Tibial nerve (tissue), 4 donors: ENCODE results near the gene DSN1. TPM values are rescaled to one million over a fixed set of nuclear protein-coding genes. Genes with fewer than 3 reads are reported as not detected.
A peak's percentile ranks its signal among the peaks of the same experiment; 100 is the strongest.

Experiments
- DNase-seq, 2 donors: peaks; one replicate each; pipeline ENCODE4 v3.0.0-alpha.2; 2019; ENCODE audit warnings: low spot score in 2 of 2
- H3K27ac ChIP-seq, 4 donors: fragments of 200-600 bp; sonication (generic) in 3 of 4; one replicate each; pipeline ENCODE4 v1.5.1; 2017 to 2019; ENCODE audit warnings: mild to moderate bottlenecking in 1 of 4
- H3K27me3 ChIP-seq, 2 donors: fragments of 200-600 bp; sonication (generic) in 1 of 2; one replicate each; pipeline versions ENCODE4 v1.5.1 to v1.6.0; 2017 to 2019
- H3K36me3 ChIP-seq, 3 donors: fragments of 200-600 bp; sonication (generic); one replicate each; pipeline ENCODE4 v1.5.1; 2018 to 2019
- H3K4me1 ChIP-seq, 4 donors: fragments of 200-600 bp; sonication (generic) in 3 of 4; one replicate each; pipeline ENCODE4 v1.5.1; 2017 to 2019
- H3K4me3 ChIP-seq, 4 donors: fragments of 200-600 bp; sonication (generic) in 3 of 4; one replicate each; pipeline ENCODE4 v1.5.1; 2017 to 2019; ENCODE audit warnings: mild to moderate bottlenecking in 1 of 4, moderate library complexity in 1 of 4
- H3K9me3 ChIP-seq, 4 donors: fragments of 200-600 bp; sonication (generic) in 3 of 4; one replicate each; pipeline ENCODE4 v1.5.1; 2017 to 2019
- CTCF ChIP-seq, 5 experiments: fragments of 200-600 bp in 3 of 5; fragments of 450-650 bp in 2 of 5; sonication (generic) in 3 of 5; IDR thresholded peaks; one replicate each; pipeline ENCODE4 v1.5.1; 2016 to 2019; ENCODE audit warnings: antibody characterized with exemption in 5 of 5, mild to moderate bottlenecking in 3 of 5, moderate library complexity in 2 of 5
- EP300 ChIP-seq, 2 donors: sonication (generic); formaldehyde crosslinking; IDR thresholded peaks; one replicate each; pipeline ENCODE4 v1.6.1; 2017; ENCODE audit warnings: antibody characterized with exemption in 2 of 2, mild to moderate bottlenecking in 1 of 2
- POLR2A ChIP-seq, 2 donors: fragments of 450-650 bp; IDR thresholded peaks; one replicate each; pipeline ENCODE4 v1.6.1; 2017; ENCODE audit warnings: antibody characterized with exemption in 2 of 2, mild to moderate bottlenecking in 2 of 2, moderate library complexity in 2 of 2
- WGBS, 2 donors: methylation state at CpG; one replicate each; pipeline ENCODE4 v1.1.5; 2018; 5-methylcytosine and 5-hydroxymethylcytosine counted together
- total RNA-seq, 4 donors: library from RNA; depleted of rRNA; stranded (reverse); fragments of >200 nt; gene quantifications; one replicate each; pipeline ENCODE4 v1.1.0, GENCODE V29; 2016

Gene DSN1
- total RNA-seq, 4 donors from 2014 or later = 5.4 to 14.9 (median 8.6) TPM

DNA sequence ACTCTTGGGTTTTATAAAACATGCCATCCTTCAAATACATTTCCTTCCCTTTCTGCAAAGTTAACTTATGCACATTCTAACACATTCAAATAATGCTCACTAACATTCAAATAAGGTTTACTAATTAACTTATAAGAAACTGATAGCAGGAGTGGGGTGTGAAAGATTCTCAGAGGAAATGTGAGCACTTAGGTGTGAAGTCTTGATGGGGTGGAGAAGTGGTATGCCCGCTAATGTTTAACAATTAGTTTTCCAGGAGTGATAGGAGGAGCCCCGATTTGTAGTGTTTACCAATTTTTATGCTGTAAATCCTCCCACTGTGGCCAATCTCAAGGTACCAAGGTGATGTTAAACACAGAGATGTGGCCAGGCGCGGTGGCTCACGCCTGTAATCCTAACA is 18.3 kb upstream of the DSN1 start:
- 89 to 91% methylated on average over 5 of the region's 5 CpGs for WGBS, 2 donors
- Histone ChIP-seq H3K36me3 (peaks cover 0 to 76% (median 22%) of the 10 kb centered on the region in 3 donors), H3K4me3 (no peak overlapping the region), H3K9me3 (no peaks in the 10 kb centered on the region), H3K27me3 (no peaks in the 10 kb centered on the region), H3K4me1 (peaks cover 0 to 4% (median 0%) of the 10 kb centered on the region in 4 donors), H3K27ac (no peak overlapping the region)
- DNase-seq = no peak
- TF ChIP-seq POLR2A (IDR thresholded peaks at IDR 0.05) = no peak

DNA sequence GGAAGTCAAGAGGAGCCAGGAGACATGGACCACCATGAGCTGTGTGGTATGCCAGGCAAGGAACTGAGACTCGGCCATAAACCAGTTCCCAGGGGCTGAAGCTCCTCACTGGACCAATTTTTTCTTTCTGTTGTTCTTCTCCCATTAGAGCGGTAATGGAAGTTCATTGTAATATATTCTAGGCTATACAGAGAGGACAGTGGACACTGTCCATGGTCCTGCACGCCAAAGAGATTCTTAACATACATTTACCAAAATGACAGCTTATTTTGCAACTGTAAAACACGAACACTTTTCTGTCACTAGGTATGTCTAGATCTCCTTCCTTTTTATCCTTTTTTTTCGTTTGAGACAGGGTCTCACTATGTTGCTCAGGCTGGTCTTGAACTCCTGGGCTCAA is 13.1 kb upstream of the DSN1 start:
- WGBS, 2 donors = 84 to 85% methylated on average over 5 of the region's 5 CpGs
- no peak for DNase-seq
- H3K4me1 ChIP-seq = no peaks in the 10 kb centered on the region
- H3K36me3 ChIP-seq = peaks cover 0 to 79% (median 0%) of the 10 kb centered on the region in 3 donors
- H3K27me3 ChIP-seq = no peaks in the 10 kb centered on the region
- H3K27ac ChIP-seq = no peak overlapping the region
- TF ChIP-seq POLR2A (IDR thresholded peaks at IDR 0.05) (no peak), EP300 (IDR thresholded peaks at IDR 0.05) (no peak), CTCF (IDR thresholded peaks at IDR 0.05) (no peak)
- H3K4me3 ChIP-seq = no peak overlapping the region
- no peaks in the 10 kb centered on the region for H3K9me3 ChIP-seq

DNA sequence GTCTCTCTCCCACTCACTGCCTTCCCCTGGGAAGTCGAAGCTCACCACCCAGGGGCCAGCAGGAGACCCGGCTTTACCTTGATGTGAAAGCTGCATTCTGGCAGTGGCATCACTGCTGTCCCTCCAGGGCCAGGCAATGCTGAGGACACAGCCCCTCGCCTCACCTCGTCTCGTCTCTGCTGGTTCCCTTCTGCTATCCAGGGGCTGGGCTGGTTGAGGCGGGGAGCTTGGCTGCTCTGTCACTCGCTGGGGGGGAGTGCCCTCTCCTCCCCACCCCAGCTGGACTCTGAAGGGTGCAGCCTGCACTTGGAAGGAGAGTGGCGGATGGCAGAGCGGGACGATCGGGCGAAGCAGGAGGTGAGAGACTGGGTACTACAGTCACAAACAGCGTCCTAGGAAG is 12.7 kb upstream of the DSN1 start:
- H3K4me3 ChIP-seq = no peak overlapping the region
- no peak overlapping the region for H3K27ac ChIP-seq
- peaks cover 0 to 79% (median 0%) of the 10 kb centered on the region in 3 donors for H3K36me3 ChIP-seq
- H3K9me3 ChIP-seq = no peaks in the 10 kb centered on the region
- 94 to 97% methylated on average over 12 to 13 of the region's 13 CpGs for WGBS, 2 donors
- H3K27me3 ChIP-seq = no peaks in the 10 kb centered on the region
- no peak for DNase-seq
- TF ChIP-seq POLR2A (IDR thresholded peaks at IDR 0.05) = no peak
- no peak for TF ChIP-seq CTCF (IDR thresholded peaks at IDR 0.05)
- no peak for TF ChIP-seq EP300 (IDR thresholded peaks at IDR 0.05)
- H3K4me1 ChIP-seq = no peaks in the 10 kb centered on the region

DNA sequence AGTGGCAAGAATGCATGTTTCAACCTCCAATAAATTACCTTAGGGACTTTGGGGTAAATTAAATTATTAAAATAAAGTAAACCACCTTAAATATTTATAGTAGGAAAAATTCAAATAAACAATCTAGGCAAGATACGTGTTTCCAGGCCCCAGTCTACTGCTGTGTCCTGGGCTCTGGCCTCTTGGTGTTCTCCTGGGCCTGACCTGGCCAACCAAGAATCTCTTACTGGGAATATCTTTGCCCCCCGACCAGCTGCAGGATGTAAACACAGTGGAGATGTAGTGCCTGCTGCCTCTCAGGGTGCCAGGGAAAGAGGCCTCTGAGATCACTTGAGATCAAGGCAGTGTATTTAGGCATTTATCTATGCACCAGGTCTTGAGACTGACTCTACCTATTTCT is 11.7 kb upstream of the DSN1 start:
- TF ChIP-seq EP300 (IDR thresholded peaks at IDR 0.05) = no peak
- no peak for TF ChIP-seq POLR2A (IDR thresholded peaks at IDR 0.05)
- TF ChIP-seq CTCF (IDR thresholded peaks at IDR 0.05) = no peak
- WGBS, 2 donors = 75 to 95% methylated on average over 2 of the region's 2 CpGs
- Histone ChIP-seq H3K27me3 (no peaks in the 10 kb centered on the region), H3K36me3 (peaks cover 0 to 79% (median 0%) of the 10 kb centered on the region in 3 donors), H3K9me3 (no peaks in the 10 kb centered on the region), H3K27ac (no peak overlapping the region), H3K4me3 (no peak overlapping the region), H3K4me1 (no peaks in the 10 kb centered on the region)
- DNase-seq = no peak

DNA sequence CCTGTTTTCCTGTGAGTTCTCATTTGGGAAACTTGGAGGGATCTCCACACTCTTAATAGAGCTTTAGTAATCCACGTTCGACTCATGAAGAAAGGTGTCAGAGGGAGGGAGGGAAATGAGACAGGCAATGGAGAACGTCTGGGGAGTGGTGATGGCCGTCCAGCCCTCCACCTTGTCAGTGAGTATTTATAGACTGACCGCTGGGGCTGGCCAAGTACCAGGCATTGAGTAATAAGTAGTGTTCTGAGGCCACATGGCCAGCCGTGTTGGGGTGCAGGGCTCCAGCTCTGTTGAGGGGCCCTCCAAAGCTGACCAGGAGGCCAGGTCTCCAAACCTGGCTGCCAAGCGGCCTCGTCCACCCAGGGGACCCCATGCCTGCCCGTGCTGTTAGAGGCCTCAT is 11.3 kb upstream of the DSN1 start:
- DNase-seq = peak in 1 of 2 donors; percentile 28
- TF ChIP-seq EP300 (IDR thresholded peaks at IDR 0.05) (no peak), POLR2A (IDR thresholded peaks at IDR 0.05) (no peak), CTCF (IDR thresholded peaks at IDR 0.05) (no peak)

GRCh38 chr20:36784116-36784515 is 10.6 kb upstream of the DSN1 start:
- H3K27ac ChIP-seq = no peak overlapping the region
- H3K4me3 ChIP-seq = no peak overlapping the region
- H3K4me1 ChIP-seq = no peaks in the 10 kb centered on the region
- no peak for DNase-seq
- peaks cover 0 to 77% (median 0%) of the 10 kb centered on the region in 3 donors for H3K36me3 ChIP-seq
- TF ChIP-seq EP300 (IDR thresholded peaks at IDR 0.05) = no peak
- no peak for TF ChIP-seq CTCF (IDR thresholded peaks at IDR 0.05)
- TF ChIP-seq POLR2A (IDR thresholded peaks at IDR 0.05) = no peak
- H3K27me3 ChIP-seq = no peaks in the 10 kb centered on the region
- 94 to 95% methylated on average over 5 to 7 of the region's 7 CpGs for WGBS, 2 donors
- H3K9me3 ChIP-seq = no peaks in the 10 kb centered on the region

More for the DNA sequence above, 11.3 kb upstream of the DSN1 start:
- H3K4me3 ChIP-seq = no peak overlapping the region
- no peaks in the 10 kb centered on the region for H3K4me1 ChIP-seq
- H3K27me3 ChIP-seq = no peaks in the 10 kb centered on the region
- H3K27ac ChIP-seq = no peak overlapping the region
- WGBS, 2 donors = 77 to 78% methylated on average over 9 of the region's 9 CpGs
- peaks cover 0 to 77% (median 0%) of the 10 kb centered on the region in 3 donors for H3K36me3 ChIP-seq
- H3K9me3 ChIP-seq = no peaks in the 10 kb centered on the region
